Ishikawa (cell line): ENCODE results near the gene FAM184B.

ENCODE experiments used
- FOXM1 ChIP-seq: IDR thresholded peaks from 2 replicates; pipeline ENCODE4 v1.6.1; 2012; ENCODE audit warnings: low read depth, borderline replicate concordance
- TAF1 ChIP-seq: IDR thresholded peaks from 2 replicates; pipeline ENCODE4 v1.6.1; 2012; ENCODE audit warnings: low read depth, mild to moderate bottlenecking
- YY1 ChIP-seq: IDR thresholded peaks from 2 replicates; pipeline ENCODE4 v1.6.1; 2012; ENCODE audit warnings: low read depth

DNA sequence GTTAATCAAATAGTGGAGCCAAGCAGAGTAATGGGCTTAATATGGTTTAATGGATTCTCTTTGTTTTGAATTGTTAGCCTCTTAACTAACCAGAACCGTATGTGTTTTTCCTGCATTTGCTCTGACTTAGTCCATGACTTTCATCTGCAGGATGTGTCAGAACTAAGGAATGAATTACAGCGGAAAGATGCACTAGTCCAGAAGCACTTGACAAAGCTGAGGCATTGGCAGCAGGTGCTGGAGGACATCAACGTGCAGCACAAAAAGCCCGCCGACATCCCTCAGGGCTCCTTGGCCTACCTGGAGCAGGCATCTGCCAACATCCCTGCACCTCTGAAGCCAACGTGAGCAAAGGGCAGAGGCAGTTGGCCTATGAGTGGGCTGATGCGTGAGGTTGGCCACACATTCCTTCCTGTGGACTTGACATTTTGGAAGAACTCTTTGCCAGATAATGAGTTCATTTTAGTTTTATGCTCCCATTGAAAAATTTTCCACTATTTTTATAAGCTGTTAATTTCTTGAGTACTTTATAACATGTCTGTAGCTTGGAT is 157.9 kb downstream of the FAM184B start:
- TF ChIP-seq TAF1 (no peak), FOXM1 (no peak), YY1 (no peak)
